Ovary (tissue), 9 donors: Measurements from ENCODE around the gene CACNB2. TPM values are rescaled to one million over a fixed set of nuclear protein-coding genes. Genes with fewer than 3 reads are reported as not detected.

Experiments
- DNase-seq, 5 donors: peaks; one replicate each; pipeline ENCODE4 v3.0.0-alpha.2; 2019 to 2020
- H3K27ac ChIP-seq, 2 donors: fragments of 200-600 bp; one replicate each; pipeline versions ENCODE4 v1.5.1 to v1.8.0; 2019 to 2022
- H3K27me3 ChIP-seq: fragments of 200-600 bp; one replicate; pipeline ENCODE4 v1.8.0; 2022
- H3K36me3 ChIP-seq: fragments of 200-600 bp; sonication (generic); one replicate; pipeline ENCODE4 v1.5.1; 2019
- H3K4me1 ChIP-seq: one replicate; pipeline ENCODE4 v1.8.1; 2013; ENCODE audit warnings: mild to moderate bottlenecking, moderate library complexity; ENCODE audit not compliant: insufficient read depth
- H3K4me3 ChIP-seq: fragments of 200-600 bp; sonication (generic); one replicate; pipeline ENCODE4 v1.5.1; 2017
- H3K9me3 ChIP-seq, 2 donors: fragments of 200-600 bp in 1 of 2; sonication (generic) in 1 of 2; one replicate each; pipeline versions ENCODE4 v1.5.1 to v1.8.1; 2013 to 2019; ENCODE audit warnings: mild to moderate bottlenecking in 1 of 2, moderate library complexity in 1 of 2
- CTCF ChIP-seq, 3 donors: fragments of 450-650 bp in 2 of 3; fragments of 200-600 bp in 1 of 3; IDR thresholded peaks; one replicate each; pipeline versions ENCODE4 v1.5.1 to v1.8.0; 2016 to 2022; ENCODE audit warnings: antibody characterized with exemption in 3 of 3, mild to moderate bottlenecking in 1 of 3
- EP300 ChIP-seq: sonication (generic); formaldehyde crosslinking; IDR thresholded peaks from one replicate; pipeline ENCODE4 v1.6.1; 2017; ENCODE audit warnings: antibody characterized with exemption
- POLR2A ChIP-seq: fragments of 450-650 bp; IDR thresholded peaks from one replicate; pipeline ENCODE4 v1.6.1; 2017; ENCODE audit warnings: antibody characterized with exemption, mild to moderate bottlenecking, moderate library complexity
- WGBS, 3 donors: extraction: QIAGEN DNeasy Blood & Tissue Kit in 1 of 3; methylation state at CpG; one replicate each; pipeline versions ENCODE4 v1.1.5 to v1.1.7; 2013 to 2017; 5-methylcytosine and 5-hydroxymethylcytosine counted together
- intact Hi-C, 4 donors: fragments of 100-400 bp; cut with DNase I; formaldehyde crosslinking; loops; one replicate each; pipeline versions ENCODE4 v1.11.0 to v1.15.1; 2022 to 2023
- polyA plus RNA-seq, 2 donors: library from polyadenylated mRNA; stranded (reverse); fragments of 200-250 nt in 1 of 2; fragments of 350-450 nt in 1 of 2; fragmentation: Illumina TruSeq in 1 of 2; extraction: RNeasy Lipid Tissue Mini Kit (QIAGEN cat#74804) in 1 of 2; gene quantifications; one replicate each; pipeline ENCODE4 v1.2.3, GENCODE V29; 2013 to 2014
- total RNA-seq, 7 donors: library from RNA; depleted of rRNA in 2 of 7; stranded (reverse); fragments of >200 nt in 2 of 7; fragmentation: NEBNext Ultra II Directional in 3 of 7; extraction: Animal tissue kit (Norgen Biotek cat#: 25700) in 3 of 7; gene quantifications; one replicate each; pipeline versions ENCODE4 v1.1.0 to v1.2.4, GENCODE V29; 2016 to 2023
- donor health status: DM: no; HTN: no; CAD: no; lungs with moderate emphysema.
- donor health status: DM: no; HTN: no; CAD: no.
- donor health status: Bipolar disorder and iron deficiency.
- donor health status: DM: yes; HTN: yes; CAD: no.
- donor health status: DM: no; HTN: no; CAD: no.
- donor health status: DM: yes; HTN: yes; CAD: no.

CACNB2 gene
- total and polyA plus RNA-seq, 9 donors = 8.9 to 60.9 (median 23.8) TPM

- H3K27ac ChIP-seq = no peak overlapping the region
- no peaks in the 10 kb centered on the region for H3K9me3 ChIP-seq
- peaks cover 3% of the 10 kb centered on the region for H3K4me1 ChIP-seq
- intact Hi-C loops = no loop called here
- no peaks in the 10 kb centered on the region for H3K27me3 ChIP-seq
- TF ChIP-seq POLR2A (no peak), CTCF (IDR thresholded peaks at IDR 0.05) (no peak), EP300 (no peak)
- no peak overlapping the region for H3K4me3 ChIP-seq
- H3K36me3 ChIP-seq = no peaks in the 10 kb centered on the region
- no peak for DNase-seq
Measured at GRCh38 chr10:18201877-18202276, 61.7 kb downstream of the CACNB2 start.

- no peaks in the 10 kb centered on the region for H3K36me3 ChIP-seq
- H3K27ac ChIP-seq = no peak overlapping the region
- 60 to 62% (median 62%) methylated on average over 6 of the region's 6 CpGs for WGBS, 3 donors
- no peaks in the 10 kb centered on the region for H3K4me1 ChIP-seq
- intact Hi-C loops = no loop called here
- no peaks in the 10 kb centered on the region for H3K9me3 ChIP-seq
- DNase-seq = no peak
- no peaks in the 10 kb centered on the region for H3K27me3 ChIP-seq
- no peak overlapping the region for H3K4me3 ChIP-seq
- TF ChIP-seq CTCF (IDR thresholded peaks at IDR 0.05) (no peak), EP300 (no peak), POLR2A (no peak)
Measured at GRCh38 chr10:18202680-18203460, 62.6 kb downstream of the CACNB2 start.

- DNase-seq = no peak
- H3K9me3 ChIP-seq = no peaks in the 10 kb centered on the region
- H3K36me3 ChIP-seq = no peaks in the 10 kb centered on the region
- TF ChIP-seq CTCF (IDR thresholded peaks at IDR 0.05) (no peak), EP300 (no peak), POLR2A (no peak)
- H3K27me3 ChIP-seq = no peaks in the 10 kb centered on the region
- intact Hi-C loops = no loop called here
- H3K4me1 ChIP-seq = no peaks in the 10 kb centered on the region
- 60 to 77% (median 75%) methylated on average over 6 of the region's 6 CpGs for WGBS, 3 donors
- no peak overlapping the region for H3K27ac ChIP-seq
- no peak overlapping the region for H3K4me3 ChIP-seq
Measured at GRCh38 chr10:18203471-18203870, 63.2 kb downstream of the CACNB2 start.

GRCh38 chr10:18204039-18204835, 64.0 kb downstream of the CACNB2 start:
- no peaks in the 10 kb centered on the region for H3K27me3 ChIP-seq
- intact Hi-C loops = no loop called here

More at GRCh38 chr10:18204039-18204835, 64.0 kb downstream of the CACNB2 start:
- no peak overlapping the region for H3K27ac ChIP-seq
- no peak overlapping the region for H3K4me3 ChIP-seq
- 72 to 77% (median 76%) methylated on average over 6 of the region's 6 CpGs for WGBS, 3 donors
- H3K4me1 ChIP-seq = no peaks in the 10 kb centered on the region
- DNase-seq = no peak
- TF ChIP-seq EP300 (no peak), CTCF (IDR thresholded peaks at IDR 0.05) (no peak), POLR2A (no peak)
- H3K9me3 ChIP-seq = no peaks in the 10 kb centered on the region
- H3K36me3 ChIP-seq = no peaks in the 10 kb centered on the region
